Stomach (tissue), 4 donors: ENCODE results near the gene TMEM240.

Experiments
- CTCF ChIP-seq, 7 experiments: fragments of 450-650 bp in 4 of 7; fragments of 200-600 bp in 3 of 7; sonication (generic) in 3 of 7; IDR thresholded peaks; one replicate each; pipeline ENCODE4 v1.5.1; 2016 to 2019; ENCODE audit warnings: antibody characterized with exemption in 7 of 7, control low read depth in 2 of 7, mild to moderate bottlenecking in 1 of 7
- EP300 ChIP-seq: sonication (generic); formaldehyde crosslinking; IDR thresholded peaks from one replicate; pipeline ENCODE4 v1.6.1; 2017; ENCODE audit warnings: antibody characterized with exemption
- POLR2A ChIP-seq, 4 donors: fragments of 450-650 bp; IDR thresholded peaks; one replicate each; pipeline ENCODE4 v1.6.1; 2016; ENCODE audit warnings: antibody characterized with exemption in 4 of 4, control low read depth in 2 of 4, mild to moderate bottlenecking in 1 of 4, moderate library complexity in 1 of 4
- POLR2AphosphoS5 ChIP-seq, 3 donors: sonication (generic); formaldehyde crosslinking; IDR thresholded peaks; one replicate each; pipeline ENCODE4 v1.6.1; 2016; ENCODE audit warnings: antibody characterized with exemption in 3 of 3

GRCh38 chr1:1565340-1565739 is 24.9 kb upstream of the TMEM240 start:
- TF ChIP-seq POLR2A (IDR thresholded peaks at IDR 0.05) = no peak
- TF ChIP-seq CTCF (IDR thresholded peaks at IDR 0.05) = no peak
- TF ChIP-seq EP300 = no peak
- TF ChIP-seq POLR2AphosphoS5 (IDR thresholded peaks at IDR 0.05) = no peak
